Stimulated activated CD8-positive, alpha-beta memory T cell treated with anti-CD3 and anti-CD28 coated beads, Interleukin-7, amount 100 ng/mL, for 48 hours (primary cell): ENCODE measurements around the gene MYO5A.
"Not testable (repeated sequence)": the region's sequence is repeated elsewhere in the genome, so short reads cannot be mapped to it uniquely, and the experiment has no call there.

Experiments
- DNase-seq, 2 donors: peaks; one replicate each; pipeline ENCODE4 v3.0.0-alpha.2; 2020; ENCODE audit warnings: low read depth in 1 of 2; ENCODE audit errors: extremely low read depth in 1 of 2

MYO5A gene

GRCh38 chr15:52546031-52546751 lies 17.5 kb upstream of the MYO5A start:
- DNase-seq = no peak

- DNase-seq = no peak
These were observed 11.8 kb upstream of the MYO5A start for GRCh38 chr15:52540374-52541012.

- DNase-seq = no peak
These were observed 8.8 kb upstream of the MYO5A start for GRCh38 chr15:52537459-52537858.

- no peak for DNase-seq
These were observed 3.7 kb upstream of the MYO5A start for GRCh38 chr15:52532427-52532826.

GRCh38 chr15:52529940-52530339 lies 1.3 kb upstream of the MYO5A start:
- DNase-seq = no peak

GRCh38 chr15:52529341-52529924 lies 753 bp upstream of the MYO5A start:
- DNase-seq = peak in 1 of 2 donors; percentile 1

- DNase-seq = peak in 1 of 2 donors; percentile 39
These were observed 643 bp downstream of the MYO5A start for GRCh38 chr15:52527911-52528563.

GRCh38 chr15:52527196-52527910 lies 1.3 kb downstream of the MYO5A start:
- DNase-seq = no peak

GRCh38 chr15:52524223-52525136 lies 4.2 kb downstream of the MYO5A start:
- DNase-seq = no peak

GRCh38 chr15:52523647-52524046 lies 5.0 kb downstream of the MYO5A start:
- DNase-seq = no peak

GRCh38 chr15:52523192-52523591 lies 5.5 kb downstream of the MYO5A start:
- no peak for DNase-seq

- DNase-seq = no peak
These were observed 7.0 kb downstream of the MYO5A start for GRCh38 chr15:52521682-52522081.

- DNase-seq = no peak
These were observed 8.3 kb downstream of the MYO5A start for GRCh38 chr15:52520421-52520820.

GRCh38 chr15:52518487-52519371 lies 10.0 kb downstream of the MYO5A start:
- no peak for DNase-seq

- no peak for DNase-seq
These were observed 11.7 kb downstream of the MYO5A start for GRCh38 chr15:52517014-52517413.

GRCh38 chr15:52515343-52515742 lies 13.3 kb downstream of the MYO5A start:
- DNase-seq = no peak

GRCh38 chr15:52514482-52514881 lies 14.2 kb downstream of the MYO5A start:
- DNase-seq = no peak

GRCh38 chr15:52512869-52513268 lies 15.8 kb downstream of the MYO5A start:
- not testable (repeated sequence) for DNase-seq

GRCh38 chr15:52511084-52511483 lies 17.6 kb downstream of the MYO5A start:
- DNase-seq = no peak
